ENCODE results near the gene MOK. TPM values are rescaled to one million over a fixed set of nuclear protein-coding genes. Genes with fewer than 3 reads are reported as not detected.

Gene MOK
- total RNA-seq, 4 donors from 2014 or later = 27.6 to 29.3 (median 28.8) TPM

DNA sequence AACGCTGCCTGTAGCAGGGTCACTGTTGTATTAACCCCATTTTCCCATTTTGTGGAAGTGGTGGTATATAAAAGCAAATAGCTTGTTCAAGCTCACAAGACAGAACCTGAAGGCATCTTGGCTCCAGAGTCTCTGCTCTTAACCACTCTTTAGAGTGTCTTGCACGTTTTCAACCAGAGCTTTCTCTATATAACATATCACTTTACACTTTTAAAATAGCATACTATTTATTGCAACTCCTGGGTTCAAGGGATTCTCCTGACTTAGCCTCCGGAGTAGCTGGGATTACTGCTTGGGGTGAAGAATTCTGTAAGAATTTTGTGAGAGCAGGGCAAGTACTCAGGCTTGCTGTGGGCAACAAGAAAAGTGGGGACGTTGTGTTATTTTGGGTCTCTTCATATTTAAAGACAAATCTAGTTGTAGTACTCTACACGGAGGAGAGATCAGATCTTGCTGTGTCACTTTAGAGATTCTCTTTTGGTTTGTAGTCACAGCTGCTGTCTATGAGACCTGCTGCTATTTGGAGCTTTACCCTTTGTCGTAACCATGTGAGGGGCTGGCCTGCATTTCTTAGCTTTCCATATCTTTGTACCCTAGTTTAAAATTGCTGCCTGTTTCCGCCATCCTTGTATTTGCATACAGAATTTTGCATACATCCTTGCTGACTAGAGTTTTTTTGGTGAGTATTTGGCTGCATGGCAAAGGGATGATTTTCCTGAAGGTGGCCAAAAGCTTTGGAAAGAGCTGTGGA lies 124.5 kb downstream of the MOK start:
- Histone ChIP-seq H3K9me3 (no peaks in the 10 kb centered on the region), H3K27ac (no peak overlapping the region), H3K4me3 (no peak overlapping the region), H3K4me1 (peaks cover 0 to 32% (median 9%) of the 10 kb centered on the region in 4 donors), H3K27me3 (no peaks in the 10 kb centered on the region), H3K36me3 (peaks cover 0 to 4% (median 0%) of the 10 kb centered on the region in 3 donors)
- TF ChIP-seq, protein P1, sequence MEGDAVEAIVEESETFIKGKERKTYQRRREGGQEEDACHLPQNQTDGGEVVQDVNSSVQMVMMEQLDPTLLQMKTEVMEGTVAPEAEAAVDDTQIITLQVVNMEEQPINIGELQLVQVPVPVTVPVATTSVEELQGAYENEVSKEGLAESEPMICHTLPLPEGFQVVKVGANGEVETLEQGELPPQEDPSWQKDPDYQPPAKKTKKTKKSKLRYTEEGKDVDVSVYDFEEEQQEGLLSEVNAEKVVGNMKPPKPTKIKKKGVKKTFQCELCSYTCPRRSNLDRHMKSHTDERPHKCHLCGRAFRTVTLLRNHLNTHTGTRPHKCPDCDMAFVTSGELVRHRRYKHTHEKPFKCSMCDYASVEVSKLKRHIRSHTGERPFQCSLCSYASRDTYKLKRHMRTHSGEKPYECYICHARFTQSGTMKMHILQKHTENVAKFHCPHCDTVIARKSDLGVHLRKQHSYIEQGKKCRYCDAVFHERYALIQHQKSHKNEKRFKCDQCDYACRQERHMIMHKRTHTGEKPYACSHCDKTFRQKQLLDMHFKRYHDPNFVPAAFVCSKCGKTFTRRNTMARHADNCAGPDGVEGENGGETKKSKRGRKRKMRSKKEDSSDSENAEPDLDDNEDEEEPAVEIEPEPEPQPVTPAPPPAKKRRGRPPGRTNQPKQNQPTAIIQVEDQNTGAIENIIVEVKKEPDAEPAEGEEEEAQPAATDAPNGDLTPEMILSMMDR (IDR thresholded peaks at IDR 0.05) = no peak
- no peak for TF ChIP-seq EP300 (IDR thresholded peaks at IDR 0.05)
- TF ChIP-seq POLR2A (IDR thresholded peaks at IDR 0.05) = no peak
- DNase-seq (ENCODE audit: low spot score in 2 of 2) = no peak
- WGBS, 2 donors = 77 to 79% methylated on average over 7 of the region's 7 CpGs

Other genes starting within 250 kb of the MOK start
- 100 to 1,000 TPM; 185 to 396 (median 265) TPM for gene HSP90AA1, start 218.1 kb downstream of the MOK start, total RNA-seq
- gene WDR20, start 165.3 kb downstream of the MOK start, total RNA-seq = 10 to 100 TPM; 15.0 to 26.7 (median 18.3) TPM
- 10 to 100 TPM; 10.6 to 19.9 (median 13.8) TPM for gene ZNF839, start 14.6 kb upstream of the MOK start, total RNA-seq
- gene CINP, start 57.7 kb upstream of the MOK start, total RNA-seq = 10 to 100 TPM; 21.2 to 40.2 (median 31.2) TPM
- 10 to 100 TPM; 21.2 to 77.7 (median 32.8) TPM for gene TECPR2, start 57.8 kb upstream of the MOK start, total RNA-seq
- gene ANKRD9, start 204.6 kb upstream of the MOK start, total RNA-seq = 10 to 100 TPM; 11.4 to 39.3 (median 26.2) TPM

All from tibial nerve (tissue), 4 donors.